NCI-H2081 (cell line): ENCODE results near the gene THSD7A.

Experiments
- DNase-seq, 2 experiments: peaks; one replicate each; lab custom pipeline; 2025; lab: John Stamatoyannopoulos, UW

Gene THSD7A

GRCh38 chr7:11517853-11518252, 314.1 kb downstream of the THSD7A start:
- DNase-seq: no peak

- DNase-seq: no peak
Observed at GRCh38 chr7:11516328-11516727, 315.7 kb downstream of the THSD7A start.

- DNase-seq: no peak
Observed at GRCh38 chr7:11513460-11513859, 318.5 kb downstream of the THSD7A start.

GRCh38 chr7:11507929-11508328, 324.1 kb downstream of the THSD7A start:
- no peak for DNase-seq

GRCh38 chr7:11506417-11506816, 325.6 kb downstream of the THSD7A start:
- no peak for DNase-seq

GRCh38 chr7:11505471-11505985, 326.5 kb downstream of the THSD7A start:
- no peak for DNase-seq

GRCh38 chr7:11492307-11492706, 339.7 kb downstream of the THSD7A start:
- no peak for DNase-seq

GRCh38 chr7:11491811-11492210, 340.2 kb downstream of the THSD7A start:
- no peak for DNase-seq

- no peak for DNase-seq
Observed at GRCh38 chr7:11489280-11489679, 342.7 kb downstream of the THSD7A start.

GRCh38 chr7:11486271-11486670, 345.7 kb downstream of the THSD7A start:
- DNase-seq: no peak

GRCh38 chr7:11485636-11486035, 346.4 kb downstream of the THSD7A start:
- DNase-seq: no peak

- DNase-seq: no peak
Observed at GRCh38 chr7:11480143-11480542, 351.9 kb downstream of the THSD7A start.

- no peak for DNase-seq
Observed at GRCh38 chr7:11478882-11479281, 353.1 kb downstream of the THSD7A start.

GRCh38 chr7:11478426-11478825, 353.6 kb downstream of the THSD7A start:
- no peak for DNase-seq

- no peak for DNase-seq
Observed at GRCh38 chr7:11474902-11475585, 357.0 kb downstream of the THSD7A start.

- DNase-seq: no peak
Observed at GRCh38 chr7:11473807-11474424, 358.1 kb downstream of the THSD7A start.

- no peak for DNase-seq
Observed at GRCh38 chr7:11473220-11473619, 358.8 kb downstream of the THSD7A start.

- no peak for DNase-seq
Observed at GRCh38 chr7:11472646-11473045, 359.4 kb downstream of the THSD7A start.

- no peak for DNase-seq
Observed at GRCh38 chr7:11471255-11471654, 360.7 kb downstream of the THSD7A start.

- DNase-seq: no peak
Observed at GRCh38 chr7:11469028-11469745, 362.8 kb downstream of the THSD7A start.

GRCh38 chr7:11466517-11467105, 365.4 kb downstream of the THSD7A start:
- DNase-seq: no peak

GRCh38 chr7:11464624-11465023, 367.4 kb downstream of the THSD7A start:
- no peak for DNase-seq

- no peak for DNase-seq
Observed at GRCh38 chr7:11461946-11462345, 370.1 kb downstream of the THSD7A start.
